ENCODE data around the gene PRSS53. TPM values are rescaled to one million over a fixed set of nuclear protein-coding genes. Genes with fewer than 3 reads are reported as not detected.

Gene PRSS53
- total RNA-seq, 2 experiments from 2014 or later = 3.7 to 5.7 TPM

DNA sequence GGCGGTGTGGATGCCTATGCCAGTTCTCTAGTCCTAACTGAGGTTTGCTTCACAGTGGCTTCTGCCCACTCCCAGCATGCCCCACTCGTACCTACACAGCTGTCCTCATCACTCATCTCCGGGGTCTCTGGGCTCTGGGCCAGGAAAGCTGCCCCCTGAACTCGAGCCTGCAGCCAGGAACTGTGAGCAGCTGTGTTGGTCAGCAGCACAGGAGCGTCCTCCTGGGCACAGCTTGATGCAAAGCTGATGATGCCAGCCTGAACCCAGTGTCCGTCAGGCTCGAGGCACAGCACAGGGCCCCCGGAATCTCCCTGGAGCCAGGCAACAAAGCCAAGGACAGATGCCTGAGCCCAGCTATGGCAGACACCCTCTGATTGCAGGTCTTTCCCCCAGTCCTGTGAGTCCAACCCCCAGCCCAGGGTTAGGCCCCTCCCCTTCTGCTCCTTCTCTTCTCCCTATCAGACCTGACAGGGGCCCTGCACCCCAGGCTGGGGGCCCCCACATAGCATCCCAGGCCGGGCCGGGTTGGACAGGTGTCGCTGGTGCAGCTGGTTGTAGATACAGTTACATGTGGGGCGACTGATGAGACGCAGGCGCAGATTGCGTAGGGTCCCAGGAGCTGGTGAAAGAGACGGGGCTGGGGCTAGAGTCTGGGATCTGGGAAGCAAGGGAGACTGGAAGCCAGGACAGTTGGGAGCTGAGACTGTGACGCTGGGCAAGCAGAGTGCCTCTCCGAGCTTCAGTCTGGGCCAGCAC lies 2.7 kb downstream of the PRSS53 start:
- DNase-seq (ENCODE audit: low spot score) = no peak

DNA sequence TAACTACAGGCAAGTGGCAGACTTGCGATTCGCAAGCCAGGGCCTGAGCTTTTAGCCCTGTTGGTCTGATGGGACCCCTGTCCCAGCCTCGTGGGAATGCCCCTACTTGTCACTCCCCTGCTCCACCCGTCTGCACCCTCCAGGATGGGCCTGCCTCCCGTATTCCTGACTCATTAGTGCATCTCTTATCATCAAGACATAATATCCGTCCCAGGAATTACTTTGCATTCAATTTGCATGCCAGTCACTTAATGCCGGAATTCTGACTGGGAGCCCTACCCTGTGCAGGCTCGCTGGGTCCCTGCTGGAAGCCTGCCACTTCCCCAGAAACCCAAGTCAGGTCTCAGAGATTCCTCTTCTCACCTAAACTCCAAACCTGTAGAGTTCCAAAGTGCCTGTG lies 3.3 kb downstream of the PRSS53 start:
- H4K20me1 ChIP-seq (ENCODE audit: insufficient read depth, low read length) = no peaks in the 10 kb centered on the region
- H3K79me2 ChIP-seq (ENCODE audit: insufficient read depth, low read depth, low read length) = no peaks in the 10 kb centered on the region
- H3K27ac ChIP-seq (ENCODE audit: low read depth, low read length, poor library complexity, severe bottlenecking) = no peak overlapping the region
- DNase-seq (ENCODE audit: low spot score) = no peak
- H3K9me3 ChIP-seq (ENCODE audit: low read length) = no peaks in the 10 kb centered on the region
- ChIA-PET CTCF (ENCODE audit: unreplicated experiment) (no interaction called here), POLR2A (no interaction called here)
- H2AFZ ChIP-seq (ENCODE audit: low read length) = no peak overlapping the region
- no peaks in the 10 kb centered on the region for H3K4me1 ChIP-seq (ENCODE audit: insufficient read depth, low read length, poor library complexity, severe bottlenecking)
- intact Hi-C loops (cut with micrococcal nuclease; ENCODE audit: unreplicated experiment) = no loop called here
- H3K4me3 ChIP-seq (ENCODE audit: low read depth, low read length, poor library complexity, severe bottlenecking) = no peak overlapping the region
- BruUV-seq (replicated peaks) = no TSS peak
- no peak overlapping the region for H3K4me2 ChIP-seq (ENCODE audit: low read length)
- H3K36me3 ChIP-seq (ENCODE audit: insufficient read depth, low read length) = peaks cover 64% of the 10 kb centered on the region; the same call in 1 of the 2 replicates
- TF ChIP-seq, protein P1, sequence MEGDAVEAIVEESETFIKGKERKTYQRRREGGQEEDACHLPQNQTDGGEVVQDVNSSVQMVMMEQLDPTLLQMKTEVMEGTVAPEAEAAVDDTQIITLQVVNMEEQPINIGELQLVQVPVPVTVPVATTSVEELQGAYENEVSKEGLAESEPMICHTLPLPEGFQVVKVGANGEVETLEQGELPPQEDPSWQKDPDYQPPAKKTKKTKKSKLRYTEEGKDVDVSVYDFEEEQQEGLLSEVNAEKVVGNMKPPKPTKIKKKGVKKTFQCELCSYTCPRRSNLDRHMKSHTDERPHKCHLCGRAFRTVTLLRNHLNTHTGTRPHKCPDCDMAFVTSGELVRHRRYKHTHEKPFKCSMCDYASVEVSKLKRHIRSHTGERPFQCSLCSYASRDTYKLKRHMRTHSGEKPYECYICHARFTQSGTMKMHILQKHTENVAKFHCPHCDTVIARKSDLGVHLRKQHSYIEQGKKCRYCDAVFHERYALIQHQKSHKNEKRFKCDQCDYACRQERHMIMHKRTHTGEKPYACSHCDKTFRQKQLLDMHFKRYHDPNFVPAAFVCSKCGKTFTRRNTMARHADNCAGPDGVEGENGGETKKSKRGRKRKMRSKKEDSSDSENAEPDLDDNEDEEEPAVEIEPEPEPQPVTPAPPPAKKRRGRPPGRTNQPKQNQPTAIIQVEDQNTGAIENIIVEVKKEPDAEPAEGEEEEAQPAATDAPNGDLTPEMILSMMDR (conservative IDR thresholded peaks at IDR 0.05; ENCODE audit: low read length) = no peak
- TF ChIP-seq EZH2phosphoT487 (IDR thresholded peaks at IDR 0.05; ENCODE audit: borderline replicate concordance, low read depth, low read length) = no peak
- H3K9me2 ChIP-seq (ENCODE audit: insufficient read depth, low read length) = no peaks in the 10 kb centered on the region

More for the DNA sequence above, 2.7 kb downstream of the PRSS53 start:
- Histone ChIP-seq H4K20me1 (ENCODE audit: insufficient read depth, low read length) (no peaks in the 10 kb centered on the region), H3K4me1 (ENCODE audit: insufficient read depth, low read length, poor library complexity, severe bottlenecking) (no peaks in the 10 kb centered on the region), H3K79me2 (ENCODE audit: insufficient read depth, low read depth, low read length) (no peaks in the 10 kb centered on the region), H3K36me3 (ENCODE audit: insufficient read depth, low read length) (peaks cover 63% of the 10 kb centered on the region), H3K9me2 (ENCODE audit: insufficient read depth, low read length) (no peaks in the 10 kb centered on the region), H3K9me3 (ENCODE audit: low read length) (no peaks in the 10 kb centered on the region), H2AFZ (ENCODE audit: low read length) (no peak overlapping the region), H3K4me2 (ENCODE audit: low read length) (no peak overlapping the region), H3K27ac (ENCODE audit: low read depth, low read length, poor library complexity, severe bottlenecking) (no peak overlapping the region), H3K4me3 (ENCODE audit: low read depth, low read length, poor library complexity, severe bottlenecking) (no peak overlapping the region)
- intact Hi-C loops (cut with micrococcal nuclease; ENCODE audit: unreplicated experiment) = no loop called here
- ChIA-PET POLR2A (no interaction called here), CTCF (ENCODE audit: unreplicated experiment) (no interaction called here)
- BruUV-seq (replicated peaks) = no TSS peak
- TF ChIP-seq EZH2phosphoT487 (IDR thresholded peaks at IDR 0.05; ENCODE audit: borderline replicate concordance, low read depth, low read length) = no peak
- TF ChIP-seq, protein P1 (conservative IDR thresholded peaks at IDR 0.05; ENCODE audit: low read length) = no peak

DNA sequence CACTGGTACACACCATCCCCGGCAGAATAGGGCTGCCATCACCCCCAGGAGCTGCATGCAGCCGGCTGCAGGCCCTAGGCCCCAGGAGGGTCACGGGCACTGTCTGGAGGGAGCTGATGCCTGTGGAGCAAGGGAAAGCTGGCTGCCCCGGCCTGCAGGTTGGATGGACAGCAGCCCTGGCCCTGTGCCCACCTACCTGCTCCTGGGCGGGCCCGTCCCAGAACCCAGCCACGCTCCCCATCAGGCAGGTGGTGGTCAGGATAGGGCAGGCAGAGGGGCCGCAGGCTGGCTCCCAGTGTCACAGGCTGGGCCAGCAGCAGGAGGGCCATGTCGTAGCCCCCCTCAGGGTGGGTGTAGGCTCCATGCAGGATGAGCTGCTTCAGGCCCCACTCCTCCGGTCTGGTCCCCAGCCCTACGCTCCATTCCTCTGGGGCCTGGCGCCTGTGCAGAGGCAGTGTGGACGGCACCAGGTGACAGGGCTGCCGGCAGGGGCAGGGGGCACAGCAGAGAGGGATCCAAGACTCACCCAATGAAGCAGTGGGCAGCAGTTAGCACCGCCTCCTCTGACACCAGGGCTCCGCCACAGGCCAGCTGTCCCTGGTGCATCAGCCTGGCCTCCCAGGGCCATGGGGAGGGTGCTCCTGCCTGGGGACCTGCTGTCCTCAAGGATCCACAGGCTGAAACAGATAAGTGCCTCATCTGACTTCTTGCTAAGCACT lies 4.0 kb downstream of the PRSS53 start:
- intact Hi-C loops (cut with micrococcal nuclease; ENCODE audit: unreplicated experiment) = no loop called here
- H3K36me3 ChIP-seq (ENCODE audit: insufficient read depth, low read length) = peaks cover 64% of the 10 kb centered on the region

More for the DNA sequence above, 4.0 kb downstream of the PRSS53 start:
- ChIA-PET POLR2A (interaction anchor here (0.6 kb wide), 1 partner anchor 125 kb away, joined by 17 read pairs; no protein-coding TSS in a partner anchor), CTCF (ENCODE audit: unreplicated experiment) (no interaction called here)
- Histone ChIP-seq H3K79me2 (ENCODE audit: insufficient read depth, low read depth, low read length) (no peaks in the 10 kb centered on the region), H3K9me2 (ENCODE audit: insufficient read depth, low read length) (no peaks in the 10 kb centered on the region), H2AFZ (ENCODE audit: low read length) (no peak overlapping the region), H3K9me3 (ENCODE audit: low read length) (no peaks in the 10 kb centered on the region), H4K20me1 (ENCODE audit: insufficient read depth, low read length) (no peaks in the 10 kb centered on the region), H3K4me2 (ENCODE audit: low read length) (no peak overlapping the region), H3K27ac (ENCODE audit: low read depth, low read length, poor library complexity, severe bottlenecking) (no peak overlapping the region), H3K4me1 (ENCODE audit: insufficient read depth, low read length, poor library complexity, severe bottlenecking) (no peaks in the 10 kb centered on the region), H3K4me3 (ENCODE audit: low read depth, low read length, poor library complexity, severe bottlenecking) (no peak overlapping the region)
- no peak for DNase-seq (ENCODE audit: low spot score)
- BruUV-seq (replicated peaks) = no TSS peak
- TF ChIP-seq EZH2phosphoT487 (IDR thresholded peaks at IDR 0.05; ENCODE audit: borderline replicate concordance, low read depth, low read length) = no peak
- TF ChIP-seq, protein P1 (conservative IDR thresholded peaks at IDR 0.05; ENCODE audit: low read length) = no peak
